Activated CD4-positive, alpha-beta T cell treated with anti-CD3 and anti-CD28 coated beads for 4 hours (primary cell): ENCODE measurements around the gene MSL1.
"Not testable (repeated sequence)": the region's sequence is repeated elsewhere in the genome, so short reads cannot be mapped to it uniquely, and the experiment has no call there.

Experiments
- DNase-seq, 2 donors: peaks; one replicate each; pipeline ENCODE4 v3.0.0-alpha.2; 2020

MSL1 gene

GRCh38 chr17:40130352-40131042, 8.7 kb downstream of the MSL1 start:
- DNase-seq, result no peak

- DNase-seq, result no peak
Observed at GRCh38 chr17:40134184-40134583, 12.4 kb downstream of the MSL1 start.

GRCh38 chr17:40135817-40136216, 14.0 kb downstream of the MSL1 start:
- DNase-seq, result no peak

GRCh38 chr17:40139566-40140058, 17.8 kb downstream of the MSL1 start:
- no peak for DNase-seq

GRCh38 chr17:40143166-40143565, 21.4 kb downstream of the MSL1 start:
- not testable (repeated sequence) for DNase-seq

- no peak for DNase-seq
Observed at GRCh38 chr17:40145476-40145875, 23.7 kb downstream of the MSL1 start.

GRCh38 chr17:40148527-40148926, 26.8 kb downstream of the MSL1 start:
- DNase-seq, result no peak

- no peak for DNase-seq
Observed at GRCh38 chr17:40150276-40150675, 28.5 kb downstream of the MSL1 start.

GRCh38 chr17:40151414-40151963, 29.7 kb downstream of the MSL1 start:
- DNase-seq, result no peak

GRCh38 chr17:40153603-40154236, 31.9 kb downstream of the MSL1 start:
- DNase-seq, result no peak

- no peak for DNase-seq
Observed at GRCh38 chr17:40157973-40158372, 36.2 kb downstream of the MSL1 start.

- DNase-seq, result no peak
Observed at GRCh38 chr17:40158438-40159013, 36.8 kb downstream of the MSL1 start.

GRCh38 chr17:40159456-40159855, 37.7 kb downstream of the MSL1 start:
- DNase-seq, result no peak

- DNase-seq, result no peak
Observed at GRCh38 chr17:40167685-40168261, 46.0 kb downstream of the MSL1 start.

- DNase-seq, result peak; percentile 27 to 32
Observed at GRCh38 chr17:40168262-40168832, 46.6 kb downstream of the MSL1 start.

- no peak for DNase-seq
Observed at GRCh38 chr17:40170325-40170724, 48.6 kb downstream of the MSL1 start.

GRCh38 chr17:40171750-40172149, 50.0 kb downstream of the MSL1 start:
- DNase-seq, result no peak

- no peak for DNase-seq
Observed at GRCh38 chr17:40173091-40173777, 51.5 kb downstream of the MSL1 start.

- no peak for DNase-seq
Observed at GRCh38 chr17:40173778-40174135, 52.0 kb downstream of the MSL1 start.

- DNase-seq, result no peak
Observed at GRCh38 chr17:40174514-40174913, 52.7 kb downstream of the MSL1 start.

- no peak for DNase-seq
Observed at GRCh38 chr17:40175928-40176753, 54.4 kb downstream of the MSL1 start.

GRCh38 chr17:40176754-40177110, 55.0 kb downstream of the MSL1 start:
- DNase-seq, result no peak
